ENCODE measurements around the gene CMYA5. TPM values are rescaled to one million over a fixed set of nuclear protein-coding genes. Genes with fewer than 3 reads are reported as not detected.
A peak's percentile ranks its signal among the peaks of the same experiment; 100 is the strongest.

The CMYA5 gene
- total RNA-seq, 1 donor from 2014 or later: 960 TPM

DNA sequence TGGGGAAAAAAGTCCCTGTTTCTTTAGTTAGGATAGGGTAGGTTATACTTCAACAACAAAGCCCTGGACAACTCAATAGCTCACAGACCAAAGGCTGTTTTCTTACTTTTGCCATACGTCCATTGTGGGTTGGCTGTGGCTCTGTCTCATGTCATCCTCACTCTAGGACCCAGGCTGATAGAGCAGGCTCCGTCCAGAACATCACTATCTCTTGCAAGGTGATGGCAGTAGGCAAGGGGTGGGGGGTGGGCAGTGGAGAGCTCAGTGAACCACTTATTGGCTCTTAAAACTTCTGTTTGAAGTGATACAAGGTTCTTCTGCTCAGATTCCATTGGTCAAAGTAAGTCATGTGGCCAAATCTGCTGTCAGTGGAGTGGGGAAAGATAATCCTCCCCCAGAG, 126.4 kb downstream of the CMYA5 start:
- peak; percentile 17 for ATAC-seq
- intact Hi-C loops (cut with micrococcal nuclease): no loop called here
- DNase-seq: no peak

DNA sequence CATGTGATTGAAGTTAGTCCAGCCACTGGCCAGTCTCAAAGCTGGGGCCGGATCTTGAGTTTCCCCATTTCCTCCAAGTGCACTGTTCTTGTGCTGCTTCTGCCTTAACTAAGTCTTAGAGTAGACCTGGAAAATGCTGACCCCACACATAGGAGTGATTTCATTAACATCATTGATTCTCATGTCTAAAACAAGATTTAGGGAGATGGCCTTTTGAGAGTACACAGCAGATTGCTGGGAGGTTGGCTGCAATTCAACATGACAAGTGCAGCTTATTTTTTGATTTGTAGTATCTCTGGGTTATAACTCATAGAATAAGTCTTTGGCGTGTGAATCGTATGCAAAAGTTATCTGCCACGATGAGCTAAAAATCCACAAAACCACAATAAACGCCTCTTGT, 131.0 kb downstream of the CMYA5 start:
- DNase-seq: no peak
- intact Hi-C loops (cut with micrococcal nuclease): no loop called here
- ATAC-seq: no peak

GRCh38 chr5:79824444-79824843, 134.8 kb downstream of the CMYA5 start:
- ATAC-seq (no peak), DNase-seq (no peak)
- intact Hi-C loops (cut with micrococcal nuclease): no loop called here

- intact Hi-C loops (cut with micrococcal nuclease): no loop called here
- ATAC-seq: no peak
- DNase-seq: no peak
These were observed 136.2 kb downstream of the CMYA5 start for GRCh38 chr5:79825802-79826201.

DNA sequence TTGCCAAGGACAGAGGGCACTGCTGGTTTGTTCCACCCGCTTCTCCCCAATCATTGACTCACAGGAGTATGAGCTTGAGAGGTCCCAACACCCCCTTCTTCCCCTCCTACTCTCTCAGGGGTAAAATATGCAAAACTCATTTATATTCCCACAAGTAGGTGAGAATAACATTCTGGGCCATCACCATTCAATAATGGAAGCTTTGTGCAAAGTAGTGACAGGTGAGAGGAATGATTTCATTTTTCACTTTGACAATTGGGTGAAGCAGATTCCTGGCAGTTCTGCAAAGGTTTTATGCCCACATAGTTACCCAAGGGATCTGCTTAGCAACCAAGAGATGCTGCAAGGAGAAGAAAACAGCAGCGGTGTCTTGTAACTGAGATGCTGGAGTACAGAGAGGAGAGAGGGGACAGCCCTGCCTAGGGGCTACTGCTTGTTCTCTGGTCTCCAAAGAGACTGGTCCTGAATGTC, 137.6 kb downstream of the CMYA5 start:
- ATAC-seq (no peak), DNase-seq (no peak)
- intact Hi-C loops (cut with micrococcal nuclease): no loop called here

GRCh38 chr5:79829260-79829659, 139.6 kb downstream of the CMYA5 start:
- DNase-seq (no peak), ATAC-seq (peak; percentile 30)
- intact Hi-C loops (cut with micrococcal nuclease): no loop called here

- ATAC-seq (peak; percentile 56), DNase-seq (no peak)
- intact Hi-C loops (cut with micrococcal nuclease): no loop called here
These were observed 142.0 kb downstream of the CMYA5 start for GRCh38 chr5:79831381-79832309.

DNA sequence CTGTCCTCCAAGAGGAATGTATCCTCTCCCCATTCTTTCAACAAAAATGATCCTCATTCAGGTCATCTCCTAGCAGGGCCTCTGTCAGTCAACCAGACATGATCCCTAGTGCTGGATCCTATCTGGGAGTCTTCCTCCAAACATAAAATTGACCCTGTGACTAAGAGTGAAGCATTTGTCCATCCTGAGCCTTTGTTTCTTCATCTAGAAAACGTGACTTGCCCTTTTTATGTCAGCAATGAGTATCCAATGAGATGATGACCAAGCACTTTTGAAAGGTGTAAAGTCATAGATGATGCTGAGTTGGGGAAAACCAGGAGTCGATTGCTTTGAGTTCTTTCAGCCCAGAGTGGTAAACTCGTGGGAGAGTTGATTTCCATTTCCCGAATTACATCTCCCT, 143.3 kb downstream of the CMYA5 start:
- ATAC-seq (no peak), DNase-seq (no peak)
- intact Hi-C loops (cut with micrococcal nuclease): no loop called here

- ATAC-seq (no peak), DNase-seq (no peak)
- intact Hi-C loops (cut with micrococcal nuclease): no loop called here
These were observed 144.6 kb downstream of the CMYA5 start for GRCh38 chr5:79834098-79834753.

GRCh38 chr5:79834754-79835714, 145.4 kb downstream of the CMYA5 start:
- DNase-seq: no peak
- intact Hi-C loops (cut with micrococcal nuclease): no loop called here

GRCh38 chr5:79837761-79838551, 148.3 kb downstream of the CMYA5 start:
- ATAC-seq (no peak), DNase-seq (no peak)
- intact Hi-C loops (cut with micrococcal nuclease): no loop called here

More at GRCh38 chr5:79834754-79835714, 145.4 kb downstream of the CMYA5 start:
- peak; percentile 31 for ATAC-seq

DNA sequence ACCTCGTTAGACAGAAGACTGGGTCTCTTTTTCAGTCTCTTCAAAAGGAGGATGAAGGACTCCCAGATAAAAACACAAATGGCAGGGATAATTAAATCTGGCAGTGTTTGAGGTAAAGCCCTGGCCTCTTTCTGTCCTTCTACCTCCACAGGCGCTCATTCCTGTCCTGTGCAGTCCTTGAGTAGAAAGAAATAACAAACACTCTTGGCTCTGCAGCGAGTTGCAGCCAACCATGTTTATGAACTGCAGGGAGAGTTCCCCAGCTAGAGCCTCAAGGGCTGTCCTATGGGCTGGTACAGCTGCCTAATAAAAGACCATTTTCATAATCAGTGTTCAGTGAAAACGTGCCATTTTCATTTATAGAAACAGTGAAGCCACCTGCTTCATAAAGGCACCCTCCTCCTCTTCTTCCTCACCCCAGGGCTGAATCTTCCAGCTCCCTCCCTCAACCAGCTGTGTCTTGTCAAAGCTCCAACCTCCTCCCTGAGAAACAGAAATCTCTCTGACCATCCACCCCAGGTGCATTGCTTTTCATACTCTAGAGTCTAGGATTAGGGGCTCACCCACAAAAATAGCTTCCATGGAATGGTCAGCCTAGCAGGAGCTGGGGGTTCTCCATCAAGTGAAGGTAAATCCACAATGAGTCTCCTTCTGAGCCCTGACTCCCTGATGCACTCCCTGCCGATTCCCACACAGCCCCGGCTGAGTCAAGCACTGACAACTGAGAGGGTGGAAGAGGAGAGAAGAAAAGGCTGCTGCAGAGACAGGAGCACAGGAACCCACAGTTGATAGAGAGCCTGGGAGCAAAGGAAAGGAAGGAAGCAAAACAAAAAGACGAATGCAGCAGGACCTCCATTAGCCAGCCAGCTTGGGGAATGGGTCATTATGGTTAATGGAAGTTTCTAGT, 150.7 kb downstream of the CMYA5 start:
- no peak for DNase-seq
- intact Hi-C loops (cut with micrococcal nuclease): no loop called here
- ATAC-seq: peak; percentile 57

GRCh38 chr5:79841172-79841571, 151.5 kb downstream of the CMYA5 start:
- ATAC-seq: no peak
- no peak for DNase-seq
- intact Hi-C loops (cut with micrococcal nuclease): no loop called here

DNA sequence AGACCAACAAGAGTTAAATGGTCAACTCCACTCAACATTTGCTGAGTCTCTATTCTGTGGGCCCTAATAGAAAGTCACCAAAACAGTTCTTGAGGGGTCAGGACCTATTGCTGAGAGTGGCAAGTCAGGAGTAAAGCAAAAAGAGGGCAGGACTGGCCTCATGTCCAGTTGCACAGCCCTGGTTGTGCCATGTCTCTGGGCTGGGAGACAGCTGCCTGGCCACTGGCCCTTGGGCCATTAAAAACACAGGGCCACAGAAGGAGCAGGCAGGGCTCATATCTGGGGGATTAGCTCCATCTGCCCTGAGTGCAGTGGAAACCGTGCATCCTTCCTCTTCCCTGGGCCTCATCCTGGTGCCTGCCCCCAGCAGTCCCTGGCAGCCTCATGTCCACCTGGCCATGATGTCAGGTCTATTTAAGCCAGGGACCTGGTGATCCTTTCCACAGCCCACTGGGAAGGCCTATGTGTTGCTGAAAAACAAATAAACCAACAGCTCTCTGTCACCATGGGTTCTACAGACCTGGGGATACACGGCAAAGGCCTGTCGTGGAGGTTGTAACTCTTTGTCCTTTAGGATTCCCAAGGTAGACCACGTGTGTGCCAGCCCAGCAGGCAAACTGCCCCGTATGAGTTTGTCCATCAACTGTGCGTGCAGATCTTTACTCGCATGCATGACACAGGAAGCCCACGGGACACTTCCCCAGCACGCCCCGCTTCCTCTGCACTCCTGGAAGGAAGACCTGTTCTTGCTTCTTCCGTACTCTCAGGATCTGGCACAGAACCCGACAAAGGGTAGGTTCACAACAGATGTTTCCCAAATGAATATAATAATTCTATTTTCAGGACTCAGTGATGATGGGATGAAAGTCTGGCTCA, 152.6 kb downstream of the CMYA5 start:
- intact Hi-C loops (cut with micrococcal nuclease): no loop called here
- DNase-seq (no peak), ATAC-seq (no peak)

GRCh38 chr5:79842991-79843390, 153.4 kb downstream of the CMYA5 start:
- ATAC-seq (no peak), DNase-seq (no peak)
- intact Hi-C loops (cut with micrococcal nuclease): no loop called here

DNA sequence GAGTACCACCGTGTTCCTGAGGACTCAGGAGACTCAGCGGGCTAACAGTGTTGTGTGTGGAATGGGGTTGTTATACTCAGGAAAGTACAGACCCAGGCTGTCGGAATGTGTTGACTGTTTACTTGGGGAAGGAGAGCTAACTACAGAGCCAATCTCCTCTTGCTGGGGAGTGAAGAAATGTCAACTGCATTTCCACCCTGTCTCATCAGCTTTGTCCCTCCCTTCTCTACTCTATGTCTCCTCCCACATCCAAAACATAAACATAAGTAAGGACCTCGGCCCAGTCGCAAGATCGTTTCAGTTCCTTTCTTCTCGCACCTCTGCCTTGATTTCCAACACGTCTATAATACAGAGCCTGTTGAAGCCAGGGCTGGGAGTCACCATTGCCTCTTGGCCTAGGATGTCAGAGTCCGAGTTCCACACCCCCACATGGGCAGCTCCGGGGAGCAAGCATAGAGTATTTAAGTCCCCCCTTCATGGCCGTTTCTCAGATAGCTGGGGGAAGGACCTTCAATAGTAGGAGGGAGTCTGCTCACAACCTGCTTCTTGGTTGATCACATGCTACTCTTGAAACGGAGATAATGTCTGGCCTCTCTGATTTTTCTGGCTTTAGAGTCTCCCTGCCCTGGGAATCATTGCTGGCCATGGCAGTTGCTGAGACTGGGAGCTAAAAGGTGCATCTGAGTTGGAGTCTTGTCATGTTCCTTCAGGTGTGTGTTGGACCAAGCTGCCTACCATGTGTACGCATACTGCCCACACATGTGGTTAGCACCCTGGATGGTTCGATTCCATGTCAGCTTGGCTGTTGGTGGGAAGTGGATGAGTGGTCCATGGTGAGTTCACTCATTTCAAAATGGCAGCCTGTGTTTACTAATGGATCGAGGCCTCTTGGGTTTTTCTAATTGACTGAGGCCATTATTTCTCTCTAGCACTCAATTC, 154.1 kb downstream of the CMYA5 start:
- intact Hi-C loops (cut with micrococcal nuclease): no loop called here
- ATAC-seq: no peak
- no peak for DNase-seq
